IMR-90 (cell line): Measurements from ENCODE around the gene VPS35L. TPM values are rescaled to one million over a fixed set of nuclear protein-coding genes. Genes with fewer than 3 reads are reported as not detected.

Source experiments
- ATAC-seq: fragments of 200-7000 bp; cut with Tn5 transposase; 2 replicates; pipeline ENCODE4 v1.9.1; 2020; ENCODE audit warnings: low read depth, mild to moderate bottlenecking, moderate library complexity
- BruUV-seq: library from RNA; stranded (reverse); fragments of 400-500 nt; replicated peaks from 2 replicates; lab custom pipeline; 2021; lab: Mats Ljungman, UMichigan
- CTCF ChIA-PET: fragments of 300-600 bp; formaldehyde crosslinking; extraction: SDS; loops from one replicate; lab custom pipeline; 2021; ENCODE audit warnings: antibody characterized with exemption; lab: Yijun Ruan, JAX
- POLR2A ChIA-PET: fragments of 300-600 bp; sonication (Branson Sonifier 250); formaldehyde crosslinking; loops from one replicate; lab custom pipeline; 2022; ENCODE audit warnings: antibody characterized with exemption; ENCODE audit not compliant: unreplicated experiment; lab: Charles Lee
- DNase-seq: peaks from one replicate; pipeline ENCODE4 v3.0.0; 2013
- H2AFZ ChIP-seq: replicated peaks from 2 replicates; pipeline ENCODE3; 2013; ENCODE audit warnings: low read length, mild to moderate bottlenecking; ENCODE audit not compliant: poor library complexity
- H2AK5ac ChIP-seq: 2 replicates; pipeline ENCODE4 v1.6.1; 2013; ENCODE audit warnings: low read depth, low read length, inconsistent platforms
- H2AK9ac ChIP-seq: replicated peaks from 2 replicates; pipeline ENCODE3; 2013; ENCODE audit warnings: mild to moderate bottlenecking, low read depth, low read length, moderate library complexity; ENCODE audit not compliant: poor library complexity
- H2BK120ac ChIP-seq: 2 replicates; pipeline ENCODE4 v1.6.1; 2013; ENCODE audit warnings: low read depth, low read length, inconsistent platforms
- H2BK15ac ChIP-seq: 3 replicates; pipeline ENCODE4 v1.6.1; 2013; ENCODE audit warnings: low read depth, low read length, inconsistent platforms
- H2BK20ac ChIP-seq: 2 replicates; pipeline ENCODE4 v1.6.1; 2013; ENCODE audit warnings: low read depth, mild to moderate bottlenecking, inconsistent platforms, low read length, moderate library complexity
- H2BK5ac ChIP-seq: 2 replicates; pipeline ENCODE4 v1.6.1; 2013; ENCODE audit warnings: mild to moderate bottlenecking, low read depth, low read length, inconsistent platforms; ENCODE audit not compliant: poor library complexity, severe bottlenecking
- H3K14ac ChIP-seq: replicated peaks from 2 replicates; pipeline ENCODE4 v1.6.1; 2013; ENCODE audit warnings: low read depth, low read length, inconsistent platforms
- H3K18ac ChIP-seq: 2 replicates; pipeline ENCODE4 v1.6.1; 2013; ENCODE audit warnings: low read depth, low read length, control low read depth
- H3K23ac ChIP-seq: 2 replicates; pipeline ENCODE4 v1.6.1; 2013; ENCODE audit warnings: low read depth, low read length, inconsistent platforms
- H3K27ac ChIP-seq: 2 replicates; pipeline ENCODE4 v1.5.1; 2013; ENCODE audit warnings: mild to moderate bottlenecking, control low read depth, low read length; ENCODE audit not compliant: insufficient read depth
- H3K27me3 ChIP-seq: 2 replicates; pipeline ENCODE4 v1.6.1; 2013; ENCODE audit warnings: low read length; ENCODE audit not compliant: control insufficient read depth, insufficient read depth
- H3K36me3 ChIP-seq: 2 replicates; pipeline ENCODE4 v1.6.1; 2013; ENCODE audit warnings: low read length, mixed read lengths; ENCODE audit not compliant: control insufficient read depth, insufficient read depth
- H3K4ac ChIP-seq: 2 replicates; pipeline ENCODE4 v1.6.1; 2013; ENCODE audit warnings: low read depth, low read length, inconsistent platforms
- H3K4me1 ChIP-seq: 2 replicates; pipeline ENCODE4 v1.6.1; 2013; ENCODE audit warnings: low read length, mixed read lengths; ENCODE audit not compliant: control insufficient read depth, insufficient read depth
- H3K4me2 ChIP-seq: 2 replicates; pipeline ENCODE4 v1.6.1; 2013; ENCODE audit warnings: low read depth, mild to moderate bottlenecking, control low read depth, low read length, moderate library complexity
- H3K4me3 ChIP-seq: 2 replicates; pipeline ENCODE4 v1.5.1; 2013; ENCODE audit warnings: low read depth, mild to moderate bottlenecking, control low read depth, low read length, moderate library complexity; ENCODE audit not compliant: insufficient read depth
- H3K56ac ChIP-seq: 2 replicates; pipeline ENCODE4 v1.6.1; 2013; ENCODE audit warnings: low read length, inconsistent platforms; ENCODE audit not compliant: insufficient read depth; ENCODE audit errors: extremely low read depth
- H3K79me1 ChIP-seq, 2 experiments: 2 replicates each; pipeline ENCODE4 v1.6.1; 2013; ENCODE audit warnings: low read length in 2 of 2, inconsistent platforms in 1 of 2, low read depth in 1 of 2
- H3K9ac ChIP-seq: 2 replicates; pipeline ENCODE4 v1.6.1; 2013; ENCODE audit warnings: low read depth, low read length, control low read depth
- H3K9me1 ChIP-seq: 2 replicates; pipeline ENCODE4 v1.6.1; 2013; ENCODE audit warnings: low read length, inconsistent platforms; ENCODE audit not compliant: insufficient read depth
- H3K9me3 ChIP-seq: 2 replicates; pipeline ENCODE4 v1.6.1; 2013; ENCODE audit warnings: low read length; ENCODE audit not compliant: control insufficient read depth, insufficient read depth
- H4K20me1 ChIP-seq: 2 replicates; pipeline ENCODE4 v1.6.1; 2013; ENCODE audit warnings: low read length, inconsistent platforms; ENCODE audit not compliant: insufficient read depth
- H4K5ac ChIP-seq: 2 replicates; pipeline ENCODE4 v1.6.1; 2013; ENCODE audit warnings: mild to moderate bottlenecking, low read depth, low read length, control low read depth
- H4K8ac ChIP-seq, 2 experiments: 2 replicates each; pipeline ENCODE4 v1.6.1; 2013; ENCODE audit warnings: low read depth in 2 of 2, low read length in 2 of 2, control low read depth in 1 of 2, inconsistent platforms in 1 of 2
- H4K91ac ChIP-seq: 2 replicates; pipeline ENCODE4 v1.6.1; 2013; ENCODE audit warnings: low read depth, low read length, inconsistent platforms; ENCODE audit not compliant: insufficient read depth
- CEBPB ChIP-seq: IDR thresholded peaks from 2 replicates; pipeline ENCODE4 v1.6.1; 2012; ENCODE audit warnings: low read depth, low read length, improper control_type of control experiment
- FOS ChIP-seq: fragments of 150-350 bp; IDR thresholded peaks from 2 replicates; pipeline ENCODE4 v1.6.1; 2016; ENCODE audit warnings: low read depth, low read length
- MAZ ChIP-seq: IDR thresholded peaks from 2 replicates; pipeline ENCODE4 v1.6.1; 2012; ENCODE audit warnings: low read depth, mild to moderate bottlenecking, low read length, improper control_type of control experiment, moderate library complexity, borderline replicate concordance
- POLR2A ChIP-seq: IDR thresholded peaks from 2 replicates; pipeline ENCODE4 v1.6.1; 2012; ENCODE audit warnings: mild to moderate bottlenecking, low read depth, low read length
- RAD21 ChIP-seq: IDR thresholded peaks from 2 replicates; pipeline ENCODE4 v1.6.1; 2012; ENCODE audit warnings: low read length, improper control_type of control experiment
- RCOR1 ChIP-seq: IDR thresholded peaks from 2 replicates; pipeline ENCODE4 v1.6.1; 2012; ENCODE audit warnings: mild to moderate bottlenecking, low read length, improper control_type of control experiment; ENCODE audit not compliant: insufficient replicate concordance
- WGBS, 2 experiments: methylation state at CpG; one replicate each; pipeline versions ENCODE4 v1.1.5 to v1.1.7; 2013; ENCODE audit warnings: missing lambda C conversion rate in 2 of 2; ENCODE audit not compliant: insufficient read length in 1 of 2; ENCODE audit errors: extremely low coverage in 2 of 2; 5-methylcytosine and 5-hydroxymethylcytosine counted together
- dilution Hi-C: fragments of 300-500 bp; cut with HindIII; formaldehyde crosslinking; loops from one replicate; pipeline ENCODE4 v1.14.3; 2018; ENCODE audit warnings: low sequenced_read_pairs; ENCODE audit not compliant: unreplicated experiment
- in situ Hi-C: fragments of 300-500 bp; cut with MboI; formaldehyde crosslinking; loops from 3 replicates; pipeline ENCODE4 v1.14.3; 2019; ENCODE audit warnings: low sequenced_read_pairs, inconsistent platforms, mixed read lengths
- intact Hi-C: fragments of 100-400 bp; cut with micrococcal nuclease; formaldehyde crosslinking; loops from 2 replicates; pipeline ENCODE4 v1.10.0; 2022
- polyA plus RNA-seq, 3 experiments: library from polyadenylated mRNA; depleted of rRNA; stranded (reverse); fragments of >200 nt; gene quantifications; 2 replicates each; pipeline ENCODE4 v1.2.3, GENCODE V29; 2012; ENCODE audit warnings: low replicate concordance in 1 of 3
- total RNA-seq: library from RNA; depleted of rRNA; stranded (reverse); fragments of >200 nt; gene quantifications from 2 replicates; pipeline ENCODE4 v1.2.3, GENCODE V29; 2012

The VPS35L gene
- total and polyA plus RNA-seq, 2 of the 4 experiments (the other 2 are of a cell fraction): 28.0 to 40.1 TPM

DNA sequence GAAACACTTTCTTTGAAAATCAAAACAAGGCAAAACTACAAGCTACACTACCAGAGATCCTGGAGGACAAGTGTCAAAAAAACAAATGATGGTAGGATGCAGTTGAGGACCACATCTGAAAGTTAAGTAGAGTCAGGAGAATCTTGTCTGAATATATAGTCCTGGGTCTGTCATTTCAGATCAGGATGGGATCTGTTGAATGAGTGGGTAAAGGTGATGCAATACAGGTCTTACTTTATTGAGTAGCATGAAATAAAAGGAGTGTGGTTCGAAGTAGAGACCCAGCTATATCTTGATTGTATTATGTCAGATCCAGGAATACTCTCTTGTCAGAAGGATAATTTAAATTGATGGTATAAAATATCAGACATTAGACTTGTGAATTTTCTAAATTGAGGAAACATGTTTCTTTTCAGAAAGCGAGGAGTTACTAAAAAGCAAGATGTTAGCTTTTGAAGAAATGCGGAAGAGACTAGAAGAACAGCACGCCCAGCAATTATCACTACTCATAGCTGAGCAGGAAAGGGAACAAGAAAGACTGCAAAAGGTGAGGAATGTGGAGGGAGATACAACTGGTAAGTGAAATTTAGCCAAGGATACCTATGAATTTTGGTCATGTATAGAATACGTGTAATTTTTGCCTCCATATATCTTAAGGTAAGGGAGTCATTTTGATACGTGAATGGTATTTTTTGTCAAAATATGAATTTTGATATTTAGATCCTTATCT is 15.1 kb upstream of the VPS35L start:
- no peak overlapping the region for H3K14ac ChIP-seq
- no peak overlapping the region for H4K8ac ChIP-seq
- in situ Hi-C loops (no loop called here), intact Hi-C loops (no loop called here), dilution Hi-C loops (no loop called here)
- H3K18ac ChIP-seq: no peak overlapping the region
- H2BK15ac ChIP-seq: no peak overlapping the region
- TF ChIP-seq RAD21 (no peak), FOS (no peak), RCOR1 (no peak), POLR2A (no peak), CEBPB (peak; percentile 62), MAZ (no peak)
- no peak overlapping the region for H2BK20ac ChIP-seq
- H2AK9ac ChIP-seq: no peak overlapping the region
- H3K9me1 ChIP-seq: no peaks in the 10 kb centered on the region
- H4K20me1 ChIP-seq: no peaks in the 10 kb centered on the region
- H3K9ac ChIP-seq: no peak overlapping the region
- H3K27ac ChIP-seq: no peak overlapping the region
- H3K79me1 ChIP-seq: no peaks in the 10 kb centered on the region; a peak in 1 of 4 replicates
- CTCF ChIA-PET: interaction anchor here (0.6 to 1.4 kb wide), 4 partner anchors 9 to 346 kb away, joined by 3 to 4 read pairs (median 3); partner anchors contain the start of gene VPS35L
- no peak overlapping the region for H3K4me3 ChIP-seq
- H3K9me3 ChIP-seq: no peaks in the 10 kb centered on the region
- H2AFZ ChIP-seq: no peak overlapping the region
- no peak overlapping the region for H2BK5ac ChIP-seq
- no peak overlapping the region for H3K23ac ChIP-seq
- H3K56ac ChIP-seq: no peak overlapping the region
- H4K5ac ChIP-seq: no peak overlapping the region
- H3K4ac ChIP-seq: no peak overlapping the region
- no peak overlapping the region for H4K91ac ChIP-seq
- ATAC-seq (no peak), DNase-seq (no peak)
- no TSS peak for BruUV-seq
- H3K36me3 ChIP-seq: peaks cover 10% of the 10 kb centered on the region
- no peaks in the 10 kb centered on the region for H3K4me1 ChIP-seq
- H2AK5ac ChIP-seq: no peak overlapping the region
- POLR2A ChIA-PET: interaction anchor here (0.8 kb wide), 1 partner anchor 15 kb away, joined by 3 read pairs; the partner anchor contains the start of gene VPS35L
- WGBS, 2 experiments: no CpG with 5 or more reads among the region's 6 CpGs
- no peaks in the 10 kb centered on the region for H3K27me3 ChIP-seq
- no peak overlapping the region for H3K4me2 ChIP-seq
- no peak overlapping the region for H2BK120ac ChIP-seq
